Activated T-cell treated with anti-CD3 and anti-CD28 coated beads, Interleukin-2, amount 50 U/mL, for 1 hour (primary cell): Measurements from ENCODE around the gene HOXC10.

ENCODE experiments used
- DNase-seq: peaks from one replicate; pipeline ENCODE4 v3.0.0-alpha.2; 2020

Gene HOXC10

DNA sequence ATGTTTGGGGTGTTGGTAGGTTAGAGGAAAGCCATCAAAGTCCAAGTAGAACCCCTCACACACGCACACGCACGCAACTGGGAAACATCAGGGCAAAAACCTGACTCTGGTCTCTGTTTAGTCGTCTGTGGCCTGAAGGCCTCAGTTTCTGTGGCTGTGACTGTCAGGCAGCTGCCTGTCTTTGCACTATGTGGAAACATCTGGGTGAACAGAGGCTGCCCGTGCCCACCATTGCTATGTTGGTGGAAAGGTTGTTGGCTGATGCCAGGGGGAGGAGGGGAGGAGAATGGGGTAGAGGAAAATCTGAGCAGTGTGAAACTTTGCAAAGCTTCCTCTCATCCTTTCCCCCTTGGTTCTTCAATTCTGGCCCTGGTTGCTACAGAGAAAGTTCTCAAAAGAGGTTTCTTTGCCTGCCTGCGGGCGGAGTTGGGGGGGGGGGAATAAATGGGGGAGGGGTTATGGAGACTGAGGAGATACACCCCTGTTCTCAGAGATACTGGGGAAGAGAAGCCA lies 7.5 kb downstream of the HOXC10 start:
- DNase-seq: no peak

DNA sequence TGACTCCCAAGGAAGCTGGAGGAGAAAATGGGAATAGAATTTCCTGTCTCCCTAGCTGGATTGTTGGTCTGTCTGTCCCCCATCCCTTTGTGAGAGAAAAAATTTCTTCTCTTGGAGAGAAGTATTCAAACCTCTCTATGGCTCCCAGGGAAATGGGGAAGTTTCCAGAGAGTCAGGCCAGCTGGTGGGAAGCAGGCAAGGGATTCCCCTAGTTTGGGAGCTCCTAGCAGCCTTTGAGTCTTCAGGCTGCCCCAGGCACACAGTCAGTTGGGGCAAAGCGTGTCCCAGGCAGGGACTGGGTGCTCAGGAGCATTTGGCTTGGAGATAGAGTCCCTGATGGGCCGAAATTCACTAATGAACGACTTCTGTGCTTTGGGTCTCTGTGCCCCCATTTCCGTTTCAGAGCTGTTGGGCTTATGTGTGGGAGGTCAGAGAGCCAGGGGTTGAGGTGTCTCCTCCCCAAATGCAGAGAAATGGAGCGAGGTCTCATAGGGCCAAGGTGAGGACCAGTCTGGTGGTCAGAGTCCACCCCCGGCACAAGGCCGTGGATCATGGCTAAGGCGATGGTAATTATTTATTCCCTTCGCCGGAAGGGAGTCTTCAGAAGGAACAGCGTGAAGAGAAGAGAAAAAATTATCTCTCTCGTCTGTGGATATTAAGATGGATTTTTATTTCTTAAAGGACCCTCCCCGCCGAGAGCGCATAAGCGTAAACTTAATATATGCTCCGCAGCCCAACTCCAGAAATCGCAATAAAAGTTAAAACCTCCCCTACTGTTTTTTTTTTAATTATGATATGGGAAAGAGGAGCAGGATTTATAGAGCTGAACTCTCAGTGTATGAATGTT lies 8.4 kb downstream of the HOXC10 start:
- DNase-seq: no peak

DNA sequence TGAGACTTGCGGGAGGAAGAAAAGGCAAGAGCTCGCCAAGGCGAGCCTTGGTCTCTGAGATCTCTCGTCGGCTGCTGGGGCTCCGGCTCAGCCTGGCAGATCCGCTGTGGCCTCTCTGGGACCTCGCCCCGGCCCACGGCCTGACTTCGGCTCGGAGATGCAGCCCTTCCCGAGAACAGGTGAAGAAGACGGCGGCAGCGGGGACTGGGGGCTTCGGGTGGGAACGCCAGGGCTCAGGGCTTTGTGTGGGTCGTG lies 9.0 kb downstream of the HOXC10 start:
- no peak for DNase-seq

DNA sequence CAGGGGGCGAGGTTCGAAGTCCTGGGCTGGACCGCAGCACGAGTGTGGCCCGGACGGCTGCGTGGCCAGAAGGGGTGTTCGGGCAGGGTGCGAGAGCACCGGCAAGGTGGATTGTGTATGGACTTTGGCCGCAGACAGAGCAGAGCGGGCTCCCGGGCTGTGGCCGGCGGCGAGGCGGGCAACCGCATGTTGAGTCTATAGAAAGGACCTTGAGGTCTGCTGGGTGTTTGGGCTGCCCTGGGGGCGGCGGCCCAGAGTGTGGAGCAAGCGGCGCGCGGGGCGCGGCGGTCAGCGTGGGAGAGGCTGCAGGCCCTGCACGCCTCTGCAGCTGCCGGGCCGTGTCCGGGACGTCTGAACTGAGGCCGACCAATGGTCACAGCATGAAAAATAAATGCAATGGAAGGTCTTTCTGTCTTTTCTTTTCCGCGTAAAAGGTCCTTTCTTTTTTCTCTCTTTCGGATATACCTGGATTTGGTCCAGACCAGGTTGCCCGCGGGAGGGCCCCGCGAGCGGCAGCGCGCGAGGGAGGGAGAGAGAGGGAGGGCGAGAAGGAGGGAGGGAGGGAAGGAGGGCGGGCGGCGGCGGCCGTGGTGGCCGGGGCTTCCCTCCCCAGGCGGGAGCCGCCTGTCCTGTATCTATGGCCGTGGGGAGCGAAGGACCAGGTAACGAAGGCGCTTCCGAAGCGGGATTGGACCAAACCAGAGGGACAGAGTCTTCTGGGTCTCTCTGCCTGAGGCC lies 9.5 kb downstream of the HOXC10 start:
- no peak for DNase-seq

DNA sequence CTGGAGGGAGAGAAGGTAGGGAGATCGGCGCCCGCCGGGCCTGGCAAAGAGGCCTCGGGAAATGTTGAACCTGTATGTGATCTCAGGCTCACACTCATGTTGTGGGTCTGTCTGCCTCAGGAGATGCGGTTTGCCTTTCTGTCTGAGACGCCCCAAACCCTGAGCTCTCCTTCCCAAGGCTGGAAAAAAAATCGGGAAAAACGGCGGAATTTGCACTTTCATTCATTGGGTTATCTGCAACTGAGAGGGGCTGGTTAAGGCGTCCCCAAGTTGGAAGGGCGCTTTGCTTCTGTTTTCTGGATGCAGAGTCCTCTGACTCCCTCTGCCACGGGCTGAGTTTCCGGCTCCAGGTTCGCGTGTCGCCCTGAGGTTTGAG lies 10.0 kb downstream of the HOXC10 start:
- DNase-seq: peak; percentile 49

DNA sequence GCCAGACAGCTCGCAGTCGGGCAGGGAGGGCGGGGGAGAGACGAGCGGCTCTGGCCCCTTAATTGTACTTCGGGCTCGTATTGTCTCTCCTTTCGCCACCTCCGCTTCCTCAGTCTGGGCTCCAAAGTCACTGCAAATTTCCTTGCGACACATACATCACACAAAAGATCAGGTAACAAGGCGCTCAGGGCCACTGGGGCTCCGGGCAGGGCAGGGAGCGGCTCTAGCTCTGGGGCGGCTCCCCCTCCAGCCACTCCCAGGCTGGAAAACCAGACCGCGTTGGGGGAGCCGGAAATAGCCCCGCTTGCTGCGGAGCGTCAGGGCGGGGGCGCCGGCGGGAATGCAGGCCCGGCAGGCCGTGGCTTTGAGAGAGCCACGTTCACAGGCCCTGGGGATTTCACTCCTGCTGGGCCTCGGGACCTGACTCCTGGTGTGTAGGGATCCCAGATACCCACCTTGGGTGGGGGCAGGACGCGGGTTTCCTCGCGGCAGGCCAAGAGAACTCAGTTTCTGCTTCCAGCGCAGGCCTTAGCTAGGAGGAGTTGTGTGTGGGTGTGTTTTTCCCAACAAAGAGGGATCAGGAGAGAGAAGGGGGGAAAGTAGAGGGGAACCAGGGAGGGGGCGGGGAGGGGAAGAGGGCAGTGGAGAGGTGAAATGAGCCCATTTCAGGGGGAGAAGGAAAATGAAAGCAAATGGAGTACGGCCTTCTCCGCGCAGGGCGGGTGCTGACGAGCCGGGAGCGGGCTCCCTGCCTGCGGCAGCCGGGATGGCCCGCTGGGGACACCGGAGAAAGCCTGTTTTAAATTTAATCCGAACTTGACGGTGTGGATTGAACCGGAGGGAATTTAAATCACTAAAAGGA lies 10.7 kb downstream of the HOXC10 start:
- DNase-seq: no peak

DNA sequence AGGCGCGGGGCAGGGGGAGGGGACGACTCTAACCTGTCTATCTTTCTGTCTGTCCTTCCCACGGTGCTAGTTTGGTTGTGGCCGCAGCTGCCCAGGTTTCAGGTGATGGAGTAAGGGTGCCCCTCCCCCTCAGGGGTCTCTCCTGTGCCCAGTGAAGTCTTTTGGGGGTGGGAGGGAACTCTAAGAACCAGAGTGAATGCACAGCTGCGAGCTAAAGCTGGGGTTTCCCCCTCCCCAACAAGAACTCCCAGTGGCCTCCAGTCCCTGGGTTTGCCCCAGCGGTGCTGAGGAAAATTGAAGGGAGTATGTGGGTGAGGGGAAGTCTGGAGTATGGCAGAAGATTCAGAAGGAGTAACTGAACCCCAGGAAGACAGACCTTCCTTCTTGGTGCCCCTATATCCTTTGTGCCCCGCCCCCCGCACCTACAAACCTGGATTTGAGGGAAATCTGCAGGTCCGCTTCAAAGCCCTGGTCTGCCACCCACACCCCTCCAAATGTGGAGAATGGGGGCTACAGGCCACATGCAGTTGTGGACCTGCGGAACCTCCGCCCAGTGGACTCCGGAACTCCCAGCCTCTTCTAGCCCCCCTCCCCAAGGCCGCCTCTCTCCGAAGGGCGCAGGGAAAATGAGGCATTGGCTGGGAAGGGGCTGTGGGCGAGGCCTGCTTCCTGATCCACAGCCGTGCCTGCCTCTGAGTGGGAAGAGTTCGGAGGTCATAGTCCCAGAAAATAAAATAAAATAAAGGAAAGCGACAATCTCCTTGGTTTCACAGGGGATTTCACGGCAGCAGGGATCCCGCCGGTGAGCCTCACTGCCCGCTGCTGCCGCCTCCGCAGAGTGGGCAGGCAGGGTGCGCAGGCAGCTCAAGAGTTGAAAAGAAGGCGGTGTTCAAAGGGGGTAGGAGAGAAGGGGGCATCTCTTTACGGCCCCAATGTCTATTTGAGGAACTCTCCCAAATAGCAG lies 11.6 kb downstream of the HOXC10 start:
- DNase-seq: no peak

DNA sequence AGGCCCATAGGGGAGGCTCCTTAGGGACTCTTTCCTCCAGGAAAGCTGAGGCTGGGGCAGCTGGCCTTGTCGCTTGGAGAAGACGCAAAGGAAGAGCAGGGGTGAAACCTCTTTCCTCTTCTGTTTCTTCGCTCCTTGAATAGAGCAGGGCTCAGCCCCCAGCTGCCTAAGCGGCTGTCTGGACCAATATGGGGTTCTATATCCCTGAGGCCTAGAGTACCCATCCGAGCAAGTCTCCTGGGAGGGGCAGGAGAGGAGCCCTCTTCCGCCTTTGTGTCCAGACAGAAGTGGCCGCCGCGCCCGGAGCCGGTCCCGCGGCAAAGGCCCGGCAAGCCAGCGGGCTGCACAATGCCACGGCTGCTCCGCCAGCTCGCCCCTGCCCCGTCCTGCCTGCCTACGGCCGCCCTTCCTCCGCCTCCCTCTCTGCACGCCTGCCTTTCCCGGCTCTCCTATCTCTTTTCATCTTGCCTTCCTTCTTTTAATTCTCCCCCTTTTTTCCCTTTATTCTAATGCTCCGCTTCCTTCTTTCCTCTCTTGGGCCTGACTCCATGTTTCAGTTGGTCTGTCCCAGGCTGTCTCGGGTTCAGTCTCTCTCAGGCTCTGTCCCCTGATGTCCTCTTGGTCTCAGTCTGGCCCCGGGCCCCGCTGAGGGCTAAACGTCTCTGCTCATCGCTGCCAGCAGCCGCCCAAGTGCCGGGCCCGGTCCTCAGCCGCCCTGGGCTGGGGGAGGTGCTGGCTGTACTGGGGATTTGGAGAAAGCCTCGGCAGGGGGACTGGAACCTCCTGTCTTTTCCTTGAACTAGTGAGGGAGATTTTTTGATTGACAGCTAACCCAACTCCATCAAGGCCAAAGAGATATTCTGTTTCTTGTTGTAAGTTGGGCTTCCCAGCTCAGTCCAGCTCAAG lies 12.5 kb downstream of the HOXC10 start:
- no peak for DNase-seq

DNA sequence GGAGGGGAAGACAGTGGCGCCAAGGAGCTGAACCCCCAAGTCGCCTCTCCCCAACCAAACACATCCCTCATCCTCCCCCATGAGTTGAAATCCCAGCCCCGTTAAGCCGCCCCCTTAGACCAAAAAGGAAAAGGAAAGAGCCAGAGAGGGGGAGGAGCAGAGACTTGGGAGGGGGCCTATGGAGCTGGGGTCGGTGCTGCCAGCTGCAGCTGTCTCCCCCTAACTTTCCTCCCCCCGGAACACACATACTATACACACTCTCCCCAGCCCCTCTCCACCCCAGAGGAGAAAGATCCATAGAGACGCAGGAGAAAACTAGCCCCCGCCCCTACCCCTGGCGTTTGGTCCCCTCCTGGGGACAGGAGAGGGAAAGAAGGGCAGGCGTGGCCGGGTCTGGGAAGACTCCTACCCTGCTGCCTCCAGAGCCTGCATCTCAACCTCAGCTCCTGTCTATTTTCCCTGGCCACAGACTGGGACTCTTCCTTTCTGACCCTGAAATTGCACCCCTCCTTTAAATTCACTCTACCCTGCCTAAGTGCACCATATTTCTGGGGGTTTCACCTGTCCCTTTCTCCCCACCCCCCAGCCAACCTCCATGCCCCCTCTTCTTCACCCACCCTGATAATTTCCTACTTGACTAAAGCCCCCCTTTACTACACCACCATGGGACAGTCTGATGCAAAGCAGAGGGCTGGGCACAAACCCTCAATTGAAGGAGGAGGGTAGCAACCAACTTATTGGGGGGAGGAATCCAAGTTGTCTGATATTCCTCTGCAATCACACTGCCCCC lies 13.4 kb downstream of the HOXC10 start:
- DNase-seq: no peak

DNA sequence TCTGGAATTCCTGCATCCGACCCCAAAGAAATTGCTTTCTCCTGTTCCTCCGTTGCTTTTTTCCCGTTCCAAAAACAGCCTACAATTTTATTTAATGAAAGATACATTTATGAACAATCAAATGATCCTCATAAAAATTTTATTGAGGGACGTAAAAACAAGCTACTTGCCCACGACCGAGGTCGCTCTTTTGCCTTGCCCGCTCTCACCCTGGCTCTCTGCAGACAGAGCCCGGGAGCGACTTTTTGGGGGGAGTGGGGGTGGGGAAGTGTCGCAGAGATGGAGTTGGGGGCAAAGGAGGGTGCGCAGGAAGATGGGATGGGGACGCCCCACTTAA lies 13.9 kb downstream of the HOXC10 start:
- no peak for DNase-seq

DNA sequence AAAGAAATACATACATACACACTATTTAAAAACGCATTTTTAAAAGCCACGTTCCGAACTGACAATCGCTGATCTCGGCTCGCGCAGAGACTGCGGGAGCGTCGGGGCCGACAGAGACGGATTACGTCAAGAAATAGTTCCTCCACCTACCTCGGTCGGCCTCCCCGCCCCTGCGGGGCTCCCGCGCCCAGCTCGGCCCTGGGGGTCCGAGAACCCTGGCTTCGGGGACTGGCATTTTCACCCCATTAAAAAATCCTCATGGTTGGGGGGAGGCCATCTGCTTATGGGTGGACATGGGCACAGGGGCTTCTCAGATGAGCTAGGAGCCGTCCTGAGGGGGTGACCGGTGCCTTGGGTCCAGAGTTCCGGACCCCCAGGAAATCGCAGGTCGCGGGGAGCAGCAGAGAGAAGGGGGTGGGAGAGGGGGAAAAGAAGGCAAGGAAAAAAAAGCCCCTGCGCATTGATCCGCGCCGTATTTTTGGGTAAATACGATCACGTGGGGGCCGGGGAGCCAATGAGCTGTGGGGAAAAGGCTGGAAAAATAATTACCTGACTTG lies 14.7 kb downstream of the HOXC10 start:
- no peak for DNase-seq

DNA sequence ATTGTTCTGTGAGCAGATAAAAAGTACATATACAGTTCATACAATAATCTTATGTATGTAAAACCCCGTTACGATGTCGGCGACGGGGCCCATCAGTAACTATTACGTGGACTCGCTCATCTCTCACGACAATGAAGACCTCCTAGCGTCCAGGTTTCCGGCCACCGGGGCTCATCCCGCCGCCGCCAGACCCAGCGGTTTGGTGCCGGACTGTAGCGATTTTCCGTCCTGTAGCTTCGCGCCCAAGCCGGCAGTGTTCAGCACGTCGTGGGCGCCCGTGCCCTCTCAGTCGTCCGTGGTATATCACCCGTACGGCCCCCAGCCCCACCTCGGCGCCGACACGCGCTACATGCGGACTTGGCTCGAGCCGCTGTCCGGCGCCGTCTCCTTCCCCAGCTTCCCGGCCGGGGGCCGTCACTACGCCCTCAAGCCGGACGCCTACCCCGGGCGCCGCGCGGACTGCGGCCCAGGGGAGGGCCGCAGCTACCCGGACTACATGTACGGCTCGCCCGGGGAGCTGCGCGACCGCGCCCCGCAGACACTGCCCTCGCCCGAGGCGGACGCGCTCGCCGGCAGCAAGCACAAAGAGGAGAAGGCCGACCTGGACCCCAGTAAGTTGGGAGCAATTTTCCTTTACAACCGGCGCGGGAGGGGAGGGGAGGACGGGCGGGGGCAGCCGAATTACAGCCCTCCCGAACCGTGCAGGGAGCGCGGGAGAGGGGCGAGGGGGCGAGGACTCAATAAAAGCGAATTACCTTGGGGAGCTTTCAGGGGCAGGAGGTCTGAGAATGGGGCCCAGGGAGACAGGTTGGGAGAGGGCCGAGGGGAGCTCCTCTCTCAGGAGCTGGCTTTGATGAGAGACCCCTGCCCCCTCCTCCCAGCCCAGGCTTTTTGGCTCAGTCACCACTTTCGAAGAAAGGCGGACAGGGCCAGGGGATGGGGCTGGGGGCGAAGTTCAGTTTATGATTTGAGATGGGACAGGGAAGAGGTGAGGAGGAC lies 15.5 kb downstream of the HOXC10 start, which contains the start of gene HOXC9:
Gene HOXC9, plus strand, starts transcription at position 46 of the 999 bp plus-strand sequence. Its CDS starts 28 bp downstream, at position 74.
- no peak for DNase-seq

DNA sequence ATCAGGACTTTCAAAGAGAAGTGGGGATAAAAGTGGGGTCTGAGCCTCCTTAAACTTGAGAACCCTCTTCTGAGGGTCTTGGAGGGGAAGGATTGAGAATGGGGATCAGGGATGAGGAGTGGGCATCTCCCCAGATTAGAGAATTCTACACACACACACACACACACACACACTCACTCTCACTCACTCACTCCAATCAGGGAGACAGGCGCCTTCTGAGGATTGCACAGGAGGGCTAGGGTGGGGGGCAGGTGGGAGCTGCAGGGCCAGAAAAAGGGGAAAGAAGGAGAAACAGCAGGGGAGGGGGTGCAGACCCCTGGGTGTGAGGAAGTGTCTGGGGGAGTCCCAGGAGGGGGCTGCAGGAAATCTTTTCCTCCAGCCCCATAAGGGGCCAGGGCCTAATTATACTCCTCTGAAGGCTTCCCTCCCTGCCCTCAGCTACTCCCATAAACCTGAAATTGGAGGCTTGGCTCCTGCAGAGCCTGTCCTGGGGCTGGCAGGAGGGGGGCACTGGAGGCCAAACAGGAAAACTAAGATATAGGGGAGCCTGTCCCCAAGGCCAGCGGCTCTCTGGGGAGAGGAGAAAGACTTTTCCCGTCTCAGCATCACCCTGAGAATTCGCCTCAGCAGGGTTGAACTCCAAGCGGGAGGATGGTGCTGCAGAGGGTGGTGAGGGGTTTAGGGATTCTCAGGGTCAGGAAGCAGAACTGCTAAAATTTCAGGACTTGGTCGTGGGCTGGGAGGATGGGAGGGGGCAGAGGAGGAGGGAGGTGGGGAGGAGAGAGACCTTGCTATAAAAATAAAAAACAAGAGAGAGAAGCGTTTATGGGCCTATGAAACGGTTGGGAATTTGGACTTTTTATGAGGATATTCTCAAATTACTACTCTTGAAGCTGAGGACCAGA lies 16.6 kb downstream of the HOXC10 start:
- DNase-seq: no peak

DNA sequence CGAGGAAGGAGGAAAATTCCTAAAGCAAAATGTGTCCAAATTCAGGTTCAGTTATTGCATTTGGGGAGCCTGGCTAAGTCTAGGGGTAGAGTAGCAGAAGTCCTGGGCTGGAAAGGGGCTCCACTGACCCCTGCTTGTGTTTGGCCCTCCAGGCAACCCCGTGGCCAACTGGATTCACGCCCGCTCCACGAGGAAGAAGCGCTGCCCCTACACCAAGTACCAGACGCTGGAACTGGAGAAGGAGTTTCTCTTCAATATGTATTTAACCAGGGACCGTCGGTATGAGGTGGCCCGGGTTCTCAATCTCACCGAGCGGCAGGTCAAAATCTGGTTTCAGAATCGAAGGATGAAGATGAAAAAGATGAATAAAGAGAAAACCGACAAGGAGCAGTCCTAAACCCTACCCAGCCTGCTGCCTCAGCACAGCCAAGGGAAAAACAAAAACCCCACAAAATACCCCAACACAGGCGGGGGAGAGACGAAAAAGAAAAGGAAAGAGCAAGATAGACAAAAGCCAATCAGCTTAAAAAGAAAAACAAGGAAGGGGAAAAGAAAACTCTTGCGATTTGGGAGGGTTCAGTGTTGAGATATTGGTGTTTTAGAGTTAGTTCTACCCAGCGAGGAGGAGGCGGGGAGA lies 17.4 kb downstream of the HOXC10 start:
- no peak for DNase-seq

DNA sequence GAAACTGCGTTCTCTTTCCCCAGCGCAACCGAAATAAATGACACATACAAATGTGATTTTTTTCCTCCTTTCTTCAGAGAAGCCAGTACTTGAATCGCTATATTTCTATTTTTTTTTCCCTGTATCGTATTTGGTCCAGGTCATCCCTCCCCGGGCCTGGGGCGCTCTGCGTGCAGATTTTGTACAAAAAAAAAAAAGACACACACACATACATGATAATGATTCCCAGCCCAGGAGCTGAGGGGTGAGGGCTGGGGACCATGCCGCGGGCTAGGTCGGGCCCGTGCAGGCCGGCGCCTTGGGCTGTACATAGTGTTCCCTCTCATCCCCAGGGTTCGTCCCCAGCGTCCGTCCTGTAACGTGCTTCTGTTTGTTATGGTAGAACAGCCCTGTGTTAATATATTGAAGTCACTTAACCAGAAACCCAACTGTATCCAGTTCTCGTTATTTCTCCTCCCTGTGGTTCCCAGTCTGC lies 18.0 kb downstream of the HOXC10 start:
- no peak for DNase-seq

DNA sequence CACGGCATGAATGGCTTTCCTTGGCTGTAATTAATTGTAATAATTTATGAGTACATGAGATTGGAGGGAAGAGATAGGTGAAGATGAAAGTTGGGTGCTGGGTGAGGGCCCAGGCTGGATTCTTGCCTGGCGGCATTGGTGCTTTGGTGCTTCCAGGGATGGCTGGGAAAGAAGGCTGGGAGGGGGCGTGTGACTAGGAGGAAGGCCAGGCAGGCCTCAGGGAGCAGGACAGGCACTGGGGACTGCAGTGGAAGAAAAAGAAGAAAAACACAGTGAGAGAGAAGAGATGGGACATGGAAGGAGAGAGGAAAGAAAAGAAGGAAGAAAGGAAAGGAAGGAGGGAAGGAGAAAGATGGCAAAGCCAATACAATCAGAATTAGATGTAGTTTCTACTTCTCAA lies 18.7 kb downstream of the HOXC10 start:
- DNase-seq: no peak
